KMS-11 (cell line): ENCODE measurements around the gene DNMT3A.

ENCODE experiments used
- H2AFZ ChIP-seq: fragments of 200-600 bp; sonication (generic); 2 replicates; pipeline ENCODE4 v1.6.1; 2016; ENCODE audit warnings: antibody characterized with exemption, mixed run types, low read depth
- H3K27ac ChIP-seq: fragments of 200-600 bp; sonication (generic); 2 replicates; pipeline ENCODE4 v1.6.1; 2016; ENCODE audit warnings: mild to moderate bottlenecking, mixed run types
- H3K27me3 ChIP-seq: fragments of 200-600 bp; sonication (generic); 2 replicates; pipeline ENCODE4 v1.6.1; 2017; ENCODE audit warnings: mild to moderate bottlenecking, low read depth, mixed run types, moderate library complexity; ENCODE audit not compliant: insufficient read depth
- H3K36me3 ChIP-seq: fragments of 200-600 bp; sonication (generic); 2 replicates; pipeline ENCODE4 v1.6.1; 2017; ENCODE audit warnings: mild to moderate bottlenecking, mixed run types; ENCODE audit not compliant: insufficient read depth
- H3K4me1 ChIP-seq: fragments of 200-600 bp; sonication (generic); 2 replicates; pipeline ENCODE4 v1.6.1; 2016; ENCODE audit warnings: mild to moderate bottlenecking, low read depth, mixed run types; ENCODE audit not compliant: poor library complexity, severe bottlenecking
- H3K4me2 ChIP-seq: fragments of 200-600 bp; sonication (generic); 2 replicates; pipeline ENCODE4 v1.7.0; 2016; ENCODE audit warnings: mild to moderate bottlenecking, mixed run types
- H3K4me3 ChIP-seq: fragments of 200-600 bp; sonication (generic); IDR thresholded peaks from 2 replicates; pipeline ENCODE4 v1.6.1; 2017; ENCODE audit warnings: low read depth, low read length, mixed read lengths; ENCODE audit not compliant: insufficient read depth
- H3K79me2 ChIP-seq: fragments of 200-600 bp; sonication (generic); 2 replicates; pipeline ENCODE4 v1.6.1; 2016; ENCODE audit warnings: low read depth, mixed run types; ENCODE audit not compliant: insufficient read depth
- H3K9ac ChIP-seq: fragments of 200-600 bp; sonication (generic); 2 replicates; pipeline ENCODE4 v1.6.1; 2016; ENCODE audit warnings: mild to moderate bottlenecking, mixed run types
- H4K20me1 ChIP-seq: fragments of 200-600 bp; sonication (generic); 2 replicates; pipeline ENCODE4 v1.6.1; 2016; ENCODE audit warnings: mild to moderate bottlenecking, mixed run types; ENCODE audit not compliant: insufficient read depth
- TF ChIP-seq, protein P1 (sequence below): fragments of 200-600 bp; sonication (generic); conservative IDR thresholded peaks from 2 replicates; pipeline ENCODE4 v1.6.1; 2017; ENCODE audit warnings: low read depth, mild to moderate bottlenecking, antibody characterized with exemption, low read length, moderate library complexity, mixed read lengths

DNMT3A gene

GRCh38 chr2:25178976-25179375 is 162.7 kb downstream of the DNMT3A start:
- H3K36me3 ChIP-seq = no peaks in the 10 kb centered on the region
- no peak overlapping the region for H3K27ac ChIP-seq
- no peaks in the 10 kb centered on the region for H3K27me3 ChIP-seq
- H3K4me2 ChIP-seq = no peak overlapping the region
- H3K9ac ChIP-seq = no peak overlapping the region
- no peaks in the 10 kb centered on the region for H3K79me2 ChIP-seq
- H3K4me1 ChIP-seq = no peaks in the 10 kb centered on the region
- H2AFZ ChIP-seq = no peak overlapping the region
- H4K20me1 ChIP-seq = no peaks in the 10 kb centered on the region
- H3K4me3 ChIP-seq = no peak overlapping the region
- TF ChIP-seq, protein P1, sequence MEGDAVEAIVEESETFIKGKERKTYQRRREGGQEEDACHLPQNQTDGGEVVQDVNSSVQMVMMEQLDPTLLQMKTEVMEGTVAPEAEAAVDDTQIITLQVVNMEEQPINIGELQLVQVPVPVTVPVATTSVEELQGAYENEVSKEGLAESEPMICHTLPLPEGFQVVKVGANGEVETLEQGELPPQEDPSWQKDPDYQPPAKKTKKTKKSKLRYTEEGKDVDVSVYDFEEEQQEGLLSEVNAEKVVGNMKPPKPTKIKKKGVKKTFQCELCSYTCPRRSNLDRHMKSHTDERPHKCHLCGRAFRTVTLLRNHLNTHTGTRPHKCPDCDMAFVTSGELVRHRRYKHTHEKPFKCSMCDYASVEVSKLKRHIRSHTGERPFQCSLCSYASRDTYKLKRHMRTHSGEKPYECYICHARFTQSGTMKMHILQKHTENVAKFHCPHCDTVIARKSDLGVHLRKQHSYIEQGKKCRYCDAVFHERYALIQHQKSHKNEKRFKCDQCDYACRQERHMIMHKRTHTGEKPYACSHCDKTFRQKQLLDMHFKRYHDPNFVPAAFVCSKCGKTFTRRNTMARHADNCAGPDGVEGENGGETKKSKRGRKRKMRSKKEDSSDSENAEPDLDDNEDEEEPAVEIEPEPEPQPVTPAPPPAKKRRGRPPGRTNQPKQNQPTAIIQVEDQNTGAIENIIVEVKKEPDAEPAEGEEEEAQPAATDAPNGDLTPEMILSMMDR = no peak
